Adrenal gland (tissue), 12 donors: ENCODE measurements around the gene SRRT. TPM values are rescaled to one million over a fixed set of nuclear protein-coding genes. Genes with fewer than 3 reads are reported as not detected.

Experiments used
- DNase-seq, 7 donors: peaks; one replicate each; pipeline ENCODE4 v3.0.0-alpha.2; 2019 to 2020
- H3K27ac ChIP-seq, 5 donors: fragments of 200-600 bp; sonication (generic) in 4 of 5; 1 replicate in 3 of 5; 2 replicates in 2 of 5; pipeline versions ENCODE4 v1.5.1 to v1.8.0; 2016 to 2020; ENCODE audit warnings: mild to moderate bottlenecking in 1 of 5
- H3K27me3 ChIP-seq: fragments of 200-600 bp; 2 replicates; pipeline ENCODE4 v1.8.0; 2021
- H3K36me3 ChIP-seq, 2 donors: fragments of 200-600 bp; replicated peaks in 1 of 2; 1 replicate in 1 of 2; 2 replicates in 1 of 2; pipeline versions ENCODE4 v1.5.1 to v1.8.0; 2018 to 2022
- H3K4me1 ChIP-seq, 2 donors: fragments of 200-600 bp; replicated peaks in 1 of 2; 1 replicate in 1 of 2; 2 replicates in 1 of 2; pipeline versions ENCODE4 v1.5.1 to v1.8.0; 2018 to 2021
- H3K4me3 ChIP-seq, 4 donors: fragments of 200-600 bp; sonication (generic) in 3 of 4; one replicate each; pipeline ENCODE4 v1.5.1; 2016 to 2018
- H3K9me3 ChIP-seq, 3 donors: fragments of 200-600 bp; sonication (generic) in 1 of 3; replicated peaks in 1 of 3; 1 replicate in 2 of 3; 2 replicates in 1 of 3; pipeline versions ENCODE4 v1.5.1 to v1.8.0; 2016 to 2021
- POLR2A ChIP-seq, 2 donors: fragments of 450-650 bp; IDR thresholded peaks; one replicate each; pipeline ENCODE4 v1.6.1; 2017; ENCODE audit warnings: antibody characterized with exemption in 2 of 2, mild to moderate bottlenecking in 2 of 2, moderate library complexity in 1 of 2
- WGBS, 4 donors: extraction: QIAGEN DNeasy Blood & Tissue Kit in 2 of 4; methylation state at CpG; one replicate each; pipeline versions ENCODE4 v1.1.5 to v1.1.7; 2013 to 2017; 5-methylcytosine and 5-hydroxymethylcytosine counted together
- intact Hi-C, 2 donors: fragments of 100-400 bp; cut with DNase I; formaldehyde crosslinking; loops; one replicate each; pipeline versions ENCODE4 v1.14.1 to v1.15.0; 2022 to 2023
- polyA plus RNA-seq, 3 donors: library from polyadenylated mRNA; stranded (reverse); fragments of 200-250 nt in 2 of 3; fragments of 350-450 nt in 1 of 3; fragmentation: Illumina TruSeq in 1 of 3; extraction: RNeasy Lipid Tissue Mini Kit (QIAGEN cat#74804) in 1 of 3; gene quantifications; one replicate each; pipeline ENCODE4 v1.2.3, GENCODE V29; 2013 to 2014
- total RNA-seq, 9 donors: library from RNA; depleted of rRNA in 4 of 9; stranded (reverse); fragments of >200 nt in 4 of 9; fragments of 120-200 nt in 1 of 9; fragmentation: NEBNext Ultra II Directional in 1 of 9; extraction: Animal tissue kit (Norgen Biotek cat#: 25700) in 1 of 9; gene quantifications; one replicate each; pipeline versions ENCODE4 v1.1.0 to v1.2.4, GENCODE V29; 2013 to 2023
- TF ChIP-seq, protein P1 (sequence below), 6 experiments: fragments of 450-650 bp in 4 of 6; fragments of 200-600 bp in 2 of 6; sonication (generic) in 1 of 6; IDR thresholded peaks; 1 replicate in 5 of 6; 2 replicates in 1 of 6; pipeline versions ENCODE4 v1.5.1 to v1.8.0; 2016 to 2021; ENCODE audit warnings: antibody characterized with exemption in 6 of 6, mild to moderate bottlenecking in 2 of 6, moderate library complexity in 1 of 6
- donor health status: healthy with polysubstance abuse.
- donor health status: Bipolar disorder and iron deficiency.
- donor health status: DM: yes; HTN: yes; CAD: no.
- donor health status: DM: no; HTN: no; CAD: no.
- donor health status: DM: no; HTN: no; CAD: no.
- donor health status: DM: yes; HTN: yes; CAD: no.

SRRT gene
- total and polyA plus RNA-seq, 12 donors, result 44.0 to 289 (median 97.1) TPM

DNA sequence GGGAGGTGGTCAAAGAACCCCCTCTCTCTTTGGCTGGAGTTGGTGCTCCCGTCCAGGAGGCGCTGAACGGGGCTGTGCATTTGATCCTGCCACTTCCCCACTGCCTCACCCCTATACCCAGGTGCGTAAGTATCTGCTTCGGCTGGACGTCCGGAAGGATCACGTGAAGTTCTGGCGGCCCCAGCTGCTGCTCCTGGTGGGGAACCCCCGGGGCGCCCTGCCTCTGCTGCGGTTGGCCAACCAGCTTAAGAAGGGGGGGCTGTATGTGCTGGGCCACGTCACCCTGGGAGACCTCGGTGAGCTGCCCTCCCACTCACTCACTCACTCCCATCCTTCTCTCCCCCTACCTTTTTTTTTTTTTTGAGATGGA lies 13.3 kb upstream of the SRRT start:
- 87 to 96% (median 95%) methylated on average over 14 of the region's 14 CpGs for WGBS, 4 donors
- H3K36me3 ChIP-seq, result peaks cover 0 to 17% of the 10 kb centered on the region in 2 donors
- H3K9me3 ChIP-seq, result no peaks in the 10 kb centered on the region
- no peak for DNase-seq
- TF ChIP-seq, protein P1, sequence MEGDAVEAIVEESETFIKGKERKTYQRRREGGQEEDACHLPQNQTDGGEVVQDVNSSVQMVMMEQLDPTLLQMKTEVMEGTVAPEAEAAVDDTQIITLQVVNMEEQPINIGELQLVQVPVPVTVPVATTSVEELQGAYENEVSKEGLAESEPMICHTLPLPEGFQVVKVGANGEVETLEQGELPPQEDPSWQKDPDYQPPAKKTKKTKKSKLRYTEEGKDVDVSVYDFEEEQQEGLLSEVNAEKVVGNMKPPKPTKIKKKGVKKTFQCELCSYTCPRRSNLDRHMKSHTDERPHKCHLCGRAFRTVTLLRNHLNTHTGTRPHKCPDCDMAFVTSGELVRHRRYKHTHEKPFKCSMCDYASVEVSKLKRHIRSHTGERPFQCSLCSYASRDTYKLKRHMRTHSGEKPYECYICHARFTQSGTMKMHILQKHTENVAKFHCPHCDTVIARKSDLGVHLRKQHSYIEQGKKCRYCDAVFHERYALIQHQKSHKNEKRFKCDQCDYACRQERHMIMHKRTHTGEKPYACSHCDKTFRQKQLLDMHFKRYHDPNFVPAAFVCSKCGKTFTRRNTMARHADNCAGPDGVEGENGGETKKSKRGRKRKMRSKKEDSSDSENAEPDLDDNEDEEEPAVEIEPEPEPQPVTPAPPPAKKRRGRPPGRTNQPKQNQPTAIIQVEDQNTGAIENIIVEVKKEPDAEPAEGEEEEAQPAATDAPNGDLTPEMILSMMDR (IDR thresholded peaks at IDR 0.05), result no peak
- no peak for TF ChIP-seq POLR2A (IDR thresholded peaks at IDR 0.05)
- H3K27ac ChIP-seq, result no peak overlapping the region
- no peaks in the 10 kb centered on the region for H3K27me3 ChIP-seq
- intact Hi-C loops, result no loop called here
- peaks cover 9 to 10% of the 10 kb centered on the region in 2 donors for H3K4me1 ChIP-seq
- H3K4me3 ChIP-seq, result no peak overlapping the region

DNA sequence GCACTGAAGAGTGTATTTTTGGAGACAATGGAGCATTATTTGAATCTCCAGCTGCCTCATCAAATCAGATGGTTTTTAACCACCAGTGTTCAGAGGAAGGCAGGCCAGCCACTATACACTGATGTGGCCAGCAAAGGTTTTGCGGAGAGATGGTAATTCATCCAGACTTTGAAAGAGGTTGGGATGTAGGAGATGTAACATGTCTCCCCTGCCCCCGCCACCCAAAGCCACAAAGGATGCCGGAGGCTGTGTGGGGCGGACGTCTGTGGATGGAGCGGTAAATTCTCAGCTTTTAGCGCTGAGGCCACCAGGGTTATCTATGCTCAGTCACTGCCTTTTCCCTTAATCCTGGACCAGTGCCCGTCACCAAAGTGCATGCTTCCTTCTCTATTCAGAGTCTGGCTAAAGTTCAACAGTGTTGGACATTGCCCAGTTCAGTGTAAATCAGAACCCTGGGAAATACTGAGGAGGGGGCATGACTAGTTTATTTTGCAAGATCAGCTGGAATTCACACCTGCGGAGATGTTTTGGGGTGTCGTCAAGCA lies 11.4 kb upstream of the SRRT start:
- intact Hi-C loops, result no loop called here
- peaks cover 20 to 22% of the 10 kb centered on the region in 2 donors for H3K4me1 ChIP-seq
- no peak overlapping the region for H3K4me3 ChIP-seq
- no peaks in the 10 kb centered on the region for H3K9me3 ChIP-seq
- 47 to 60% (median 55%) methylated on average over 10 of the region's 10 CpGs for WGBS, 4 donors
- TF ChIP-seq, protein P1 (IDR thresholded peaks at IDR 0.05), result no peak
- TF ChIP-seq POLR2A (IDR thresholded peaks at IDR 0.05), result no peak
- H3K27ac ChIP-seq, result peak overlapping the region in 1 of 5 donors; percentile 9
- DNase-seq, result peak in 3 of 7 donors; percentile 52 to 64 (median 55)
- no peaks in the 10 kb centered on the region for H3K27me3 ChIP-seq
- peaks cover 0 to 17% of the 10 kb centered on the region in 2 donors for H3K36me3 ChIP-seq

DNA sequence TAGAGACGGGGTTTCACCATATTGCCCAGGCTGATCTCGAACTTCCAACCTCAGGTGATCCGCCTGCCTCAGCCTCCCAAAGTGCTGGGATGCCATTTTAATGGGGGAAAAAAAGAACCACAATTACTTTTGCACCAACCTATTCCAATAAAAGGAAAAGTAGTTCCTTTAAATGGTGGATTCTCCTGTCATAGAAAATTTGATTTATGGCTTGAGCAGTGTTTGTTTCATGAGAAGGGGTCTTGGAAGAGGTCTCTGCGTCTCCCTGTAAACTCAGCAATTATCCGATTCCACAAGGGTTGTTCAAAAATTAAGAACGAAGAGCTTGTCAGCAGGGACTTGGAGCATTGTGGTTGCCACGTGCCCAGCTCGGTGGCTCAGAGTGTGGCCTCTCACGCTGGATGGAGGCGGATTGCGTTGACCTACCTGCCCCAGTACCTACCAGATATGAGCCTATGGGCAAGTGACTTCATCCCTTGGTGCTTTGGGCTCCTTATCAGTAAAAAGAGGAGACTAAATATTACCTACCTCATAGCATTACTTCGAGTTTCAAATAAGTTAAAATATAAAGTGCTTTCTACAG lies 10.5 kb upstream of the SRRT start:
- Histone ChIP-seq H3K4me3 (no peak overlapping the region), H3K36me3 (peaks cover 0 to 17% of the 10 kb centered on the region in 2 donors), H3K4me1 (peaks cover 23 to 25% of the 10 kb centered on the region in 2 donors), H3K27me3 (no peaks in the 10 kb centered on the region), H3K27ac (no peak overlapping the region), H3K9me3 (no peaks in the 10 kb centered on the region)
- 89 to 95% (median 91%) methylated on average over 12 of the region's 12 CpGs for WGBS, 4 donors
- intact Hi-C loops, result no loop called here
- TF ChIP-seq, protein P1 (IDR thresholded peaks at IDR 0.05), result no peak
- TF ChIP-seq POLR2A (IDR thresholded peaks at IDR 0.05), result no peak
- DNase-seq, result no peak

DNA sequence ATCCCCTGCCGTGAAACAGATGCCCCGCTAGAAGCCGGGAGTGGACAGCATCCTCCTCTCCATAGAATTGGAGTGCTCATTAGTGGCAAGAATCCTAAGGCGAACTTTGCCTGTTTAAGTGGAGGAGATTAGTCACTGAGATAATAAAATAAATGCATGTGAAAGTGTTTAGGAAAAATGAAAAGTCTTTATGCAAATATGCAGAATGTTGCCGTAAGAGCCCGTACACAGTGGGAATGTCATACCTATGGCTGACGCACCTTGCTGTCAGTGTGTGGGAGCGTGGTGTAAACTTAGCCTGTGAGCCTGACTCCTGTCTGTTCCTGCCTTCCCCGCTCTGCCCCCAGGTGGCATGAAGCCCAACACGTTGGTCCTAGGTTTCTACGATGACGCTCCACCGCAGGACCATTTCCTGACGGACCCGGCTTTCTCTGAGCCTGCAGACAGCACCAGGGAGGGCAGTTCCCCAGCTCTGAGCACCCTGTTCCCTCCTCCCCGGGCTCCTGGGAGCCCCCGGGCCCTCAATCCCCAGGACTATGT lies 9.5 kb upstream of the SRRT start:
- no peak for DNase-seq
- intact Hi-C loops, result no loop called here
- peaks cover 23 to 25% of the 10 kb centered on the region in 2 donors for H3K4me1 ChIP-seq
- H3K36me3 ChIP-seq, result peaks cover 0 to 17% of the 10 kb centered on the region in 2 donors
- 76 to 87% (median 81%) methylated on average over 15 to 17 of the region's 17 CpGs for WGBS, 4 donors
- H3K27ac ChIP-seq, result peak overlapping the region in 3 of 5 donors; percentile 92 to 99 (median 96)
- no peaks in the 10 kb centered on the region for H3K9me3 ChIP-seq
- H3K27me3 ChIP-seq, result no peaks in the 10 kb centered on the region
- H3K4me3 ChIP-seq, result no peak overlapping the region
- TF ChIP-seq POLR2A (IDR thresholded peaks at IDR 0.05), result no peak
- TF ChIP-seq, protein P1 (IDR thresholded peaks at IDR 0.05), result no peak
